GM20431 (cell line): ENCODE data around the gene ZSCAN18.
"Not testable (repeated sequence)": the region's sequence is repeated elsewhere in the genome, so short reads cannot be mapped to it uniquely, and the experiment has no call there.

Source experiments
- in situ Hi-C: fragments of 300-500 bp; cut with MseI, MboI; formaldehyde crosslinking; loops from one replicate; pipeline ENCODE4 v1.15.0; 2020; ENCODE audit warnings: low sequenced_read_pairs; ENCODE audit not compliant: unreplicated experiment

ZSCAN18 gene, protein sequence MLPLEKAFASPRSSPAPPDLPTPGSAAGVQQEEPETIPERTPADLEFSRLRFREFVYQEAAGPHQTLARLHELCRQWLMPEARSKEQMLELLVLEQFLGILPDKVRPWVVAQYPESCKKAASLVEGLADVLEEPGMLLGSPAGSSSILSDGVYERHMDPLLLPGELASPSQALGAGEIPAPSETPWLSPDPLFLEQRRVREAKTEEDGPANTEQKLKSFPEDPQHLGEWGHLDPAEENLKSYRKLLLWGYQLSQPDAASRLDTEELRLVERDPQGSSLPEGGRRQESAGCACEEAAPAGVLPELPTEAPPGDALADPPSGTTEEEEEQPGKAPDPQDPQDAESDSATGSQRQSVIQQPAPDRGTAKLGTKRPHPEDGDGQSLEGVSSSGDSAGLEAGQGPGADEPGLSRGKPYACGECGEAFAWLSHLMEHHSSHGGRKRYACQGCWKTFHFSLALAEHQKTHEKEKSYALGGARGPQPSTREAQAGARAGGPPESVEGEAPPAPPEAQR

GRCh38 chr19:58097781-58098681 is at the start of gene ZSCAN18:
Gene ZSCAN18, minus strand, starts transcription at chr19:58098231. Its CDS starts 7,964 bp downstream, at chr19:58090267.
- in situ Hi-C loops = no loop called here

- in situ Hi-C loops = not testable (repeated sequence)
Observed at GRCh38 chr19:58147475-58147874, 49.4 kb upstream of the ZSCAN18 start.

GRCh38 chr19:58145849-58146248 is 47.8 kb upstream of the ZSCAN18 start:
- in situ Hi-C loops = no loop called here

GRCh38 chr19:58134244-58134643 is 36.2 kb upstream of the ZSCAN18 start:
- in situ Hi-C loops = no loop called here

DNA sequence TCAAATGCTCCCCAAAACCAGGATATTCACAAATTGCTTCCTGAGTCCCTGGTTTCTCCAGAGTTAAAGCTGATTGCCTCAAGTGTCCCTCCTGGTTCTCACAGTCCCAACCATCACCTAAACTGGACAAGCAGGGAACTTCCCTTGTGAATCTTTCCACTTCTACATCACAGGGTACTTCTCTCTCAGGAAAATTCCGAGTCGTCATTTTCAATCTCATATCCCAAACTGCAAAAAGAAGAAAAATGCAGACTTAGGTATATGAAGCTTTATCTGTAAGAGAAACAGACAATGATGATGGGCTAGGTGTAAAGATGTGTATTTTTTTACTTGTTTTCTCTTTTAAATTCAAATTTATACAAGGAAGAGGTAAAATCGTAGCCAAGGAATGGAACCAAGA is 31.3 kb upstream of the ZSCAN18 start:
- in situ Hi-C loops = no loop called here

- in situ Hi-C loops = no loop called here
Observed at GRCh38 chr19:58128041-58128685, 30.1 kb upstream of the ZSCAN18 start.

- in situ Hi-C loops = no loop called here
Observed at GRCh38 chr19:58123354-58123753, 25.3 kb upstream of the ZSCAN18 start.

DNA sequence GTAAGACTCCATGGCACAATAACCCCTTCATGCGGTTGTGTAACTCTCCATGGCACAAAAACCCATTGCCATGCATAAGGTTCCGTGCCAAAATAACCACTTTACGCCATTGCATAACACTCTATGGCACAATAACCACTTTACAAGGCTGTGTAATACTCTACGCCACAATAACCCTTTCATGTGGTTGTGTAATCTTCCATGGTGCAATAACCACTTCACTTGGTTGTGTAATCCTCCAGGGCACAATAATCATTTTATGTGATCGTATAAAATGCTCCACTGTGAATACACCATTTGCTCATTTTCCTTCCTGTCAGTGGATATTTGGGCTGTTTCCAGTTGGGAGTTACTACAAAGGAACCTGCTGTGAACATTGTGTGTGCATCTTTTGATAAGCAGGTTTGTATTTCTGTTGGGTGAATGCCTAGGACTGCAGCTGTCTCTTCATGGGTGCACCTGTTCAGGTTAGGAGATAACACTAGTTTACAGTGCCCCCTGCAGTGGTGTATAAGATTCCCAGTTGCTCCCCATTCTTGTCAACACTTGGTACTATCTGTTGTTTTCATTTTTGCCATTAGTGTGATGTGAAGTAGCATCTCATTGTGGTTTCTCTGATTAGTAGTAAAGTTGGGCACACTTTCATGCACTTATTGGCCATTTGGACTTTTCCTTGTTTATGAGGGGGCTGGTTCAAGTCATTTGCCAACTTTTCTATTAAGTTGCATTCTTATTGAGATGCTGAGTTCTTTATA is 21.1 kb upstream of the ZSCAN18 start:
- in situ Hi-C loops = no loop called here

DNA sequence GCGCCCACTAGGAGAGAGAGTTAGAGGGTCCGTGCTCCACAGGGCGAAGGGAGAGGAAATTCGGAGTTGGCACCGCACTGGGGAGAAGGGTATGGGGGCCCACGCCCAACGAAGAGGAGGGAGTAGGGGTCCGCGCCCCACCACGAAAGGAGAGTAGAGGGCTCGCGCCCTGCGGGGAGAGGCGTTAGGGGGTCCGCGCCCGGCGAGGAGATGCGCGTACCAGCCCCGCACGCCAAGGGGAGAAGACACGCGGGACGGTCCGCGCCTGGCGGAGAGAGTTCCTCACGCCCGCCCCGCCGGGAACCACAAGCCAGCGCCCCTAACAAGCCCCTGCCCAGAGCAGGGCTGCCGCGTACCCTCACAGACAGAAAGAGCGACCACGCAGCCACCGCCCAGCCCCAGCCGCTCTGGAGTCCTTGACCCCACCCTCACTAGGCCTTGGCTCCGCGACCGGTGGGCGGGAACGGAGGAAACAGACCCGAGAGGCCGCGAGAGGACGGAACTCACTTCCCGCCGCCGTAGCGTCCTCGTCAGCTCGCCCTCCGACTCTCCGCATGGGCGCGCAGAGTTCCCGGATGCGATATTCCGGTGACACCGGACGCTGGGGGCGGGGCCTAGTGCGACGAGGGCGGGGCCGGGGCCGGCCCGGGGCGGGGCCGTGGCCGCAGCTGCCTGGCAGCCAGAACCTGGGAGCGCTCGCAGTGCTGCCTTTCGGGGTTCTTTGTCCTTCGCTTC is 20.0 kb upstream of the ZSCAN18 start:
- in situ Hi-C loops = no loop called here

DNA sequence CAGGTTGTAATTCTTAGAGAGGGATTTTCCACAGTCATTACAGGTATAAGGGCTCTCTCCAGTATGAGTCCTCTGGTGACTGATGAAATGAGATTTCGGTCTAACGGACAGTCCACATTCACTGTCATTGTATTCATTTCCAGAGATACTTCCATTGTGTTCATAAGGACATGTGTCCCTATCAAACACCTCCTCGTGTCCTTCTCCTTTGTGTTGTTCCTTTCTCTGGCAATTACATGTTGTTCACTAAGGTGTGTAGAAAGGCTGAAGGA is 10.5 kb upstream of the ZSCAN18 start:
- in situ Hi-C loops = no loop called here

- in situ Hi-C loops = no loop called here
Observed at GRCh38 chr19:58107778-58108545, 9.9 kb upstream of the ZSCAN18 start.

- in situ Hi-C loops = no loop called here
Observed at GRCh38 chr19:58098682-58098998, 609 bp upstream of the ZSCAN18 start.

GRCh38 chr19:58097349-58097748 is 682 bp downstream of the ZSCAN18 start:
- in situ Hi-C loops = no loop called here

DNA sequence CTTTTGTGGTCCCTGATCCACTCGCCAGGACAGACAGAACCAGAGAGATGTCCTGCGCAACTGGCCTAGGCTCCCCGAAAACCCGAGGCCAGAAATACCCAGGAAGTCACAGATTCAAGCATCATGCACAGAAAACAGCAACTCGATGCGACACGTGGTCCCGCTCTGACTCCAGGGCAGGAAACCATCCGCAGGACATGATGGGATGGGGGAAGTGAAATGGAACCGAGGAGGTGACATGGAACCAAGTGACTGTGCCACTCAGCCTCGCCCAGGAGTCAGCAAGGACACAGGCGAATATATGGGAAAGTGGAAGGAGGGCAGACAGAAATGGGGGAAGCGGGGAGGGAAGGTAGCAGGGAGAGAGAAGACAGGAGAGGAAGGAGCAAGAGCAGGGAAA is 1.1 kb downstream of the ZSCAN18 start:
- in situ Hi-C loops = no loop called here

DNA sequence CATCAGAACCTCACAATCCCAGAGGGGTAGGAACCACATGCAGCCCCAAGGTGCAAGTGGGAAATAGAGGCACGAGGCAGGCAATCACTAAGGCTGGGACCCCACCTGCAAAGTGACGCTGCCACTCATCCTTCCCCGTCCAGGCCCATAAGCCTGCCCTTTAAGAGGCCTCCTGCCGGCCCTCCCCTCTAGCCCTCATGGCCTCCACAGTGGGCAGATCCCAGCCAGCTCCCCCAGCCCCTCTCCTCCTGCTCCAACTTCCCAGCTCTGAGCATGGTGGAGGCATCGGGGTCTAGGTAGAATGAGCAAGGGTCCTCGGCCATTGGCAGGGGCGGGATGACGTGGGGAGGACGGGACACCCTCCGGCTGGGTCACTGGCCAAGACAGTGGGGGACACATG is 2.7 kb downstream of the ZSCAN18 start:
- in situ Hi-C loops = no loop called here

- in situ Hi-C loops = no loop called here
Observed at GRCh38 chr19:58093071-58093470, 5.0 kb downstream of the ZSCAN18 start.

GRCh38 chr19:58091251-58091995 is 6.6 kb downstream of the ZSCAN18 start:
- in situ Hi-C loops = no loop called here

DNA sequence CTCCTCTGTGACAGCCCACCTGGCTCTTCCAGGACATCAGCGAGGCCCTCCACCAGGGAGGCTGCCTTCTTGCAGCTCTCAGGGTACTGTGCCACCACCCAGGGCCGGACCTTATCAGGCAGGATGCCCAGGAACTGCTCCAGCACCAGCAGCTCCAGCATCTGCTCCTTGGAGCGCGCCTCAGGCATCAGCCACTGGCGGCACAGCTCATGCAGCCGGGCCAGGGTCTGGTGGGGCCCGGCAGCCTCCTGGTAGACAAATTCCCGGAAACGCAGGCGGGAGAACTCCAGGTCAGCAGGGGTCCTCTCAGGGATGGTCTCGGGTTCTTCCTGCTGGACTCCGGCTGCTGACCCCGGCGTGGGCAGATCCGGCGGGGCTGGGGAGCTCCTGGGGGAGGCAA is 8.2 kb downstream of the ZSCAN18 start:
- in situ Hi-C loops = no loop called here
